Gastroesophageal sphincter (tissue), 3 donors: ENCODE measurements around the gene SKP2.

ENCODE experiments used
- CTCF ChIP-seq, 4 experiments: fragments of 200-600 bp in 2 of 4; fragments of 450-650 bp in 2 of 4; sonication (generic) in 1 of 4; IDR thresholded peaks; one replicate each; pipeline ENCODE4 v1.5.1; 2017 to 2019; ENCODE audit warnings: antibody characterized with exemption in 4 of 4, mild to moderate bottlenecking in 2 of 4, moderate library complexity in 2 of 4
- POLR2A ChIP-seq, 2 donors: fragments of 450-650 bp; IDR thresholded peaks; one replicate each; pipeline ENCODE4 v1.6.1; 2017; ENCODE audit warnings: antibody characterized with exemption in 2 of 2, mild to moderate bottlenecking in 2 of 2, moderate library complexity in 1 of 2
- POLR2AphosphoS5 ChIP-seq: sonication (generic); formaldehyde crosslinking; IDR thresholded peaks from one replicate; pipeline ENCODE4 v1.6.1; 2017; ENCODE audit warnings: antibody characterized with exemption

DNA sequence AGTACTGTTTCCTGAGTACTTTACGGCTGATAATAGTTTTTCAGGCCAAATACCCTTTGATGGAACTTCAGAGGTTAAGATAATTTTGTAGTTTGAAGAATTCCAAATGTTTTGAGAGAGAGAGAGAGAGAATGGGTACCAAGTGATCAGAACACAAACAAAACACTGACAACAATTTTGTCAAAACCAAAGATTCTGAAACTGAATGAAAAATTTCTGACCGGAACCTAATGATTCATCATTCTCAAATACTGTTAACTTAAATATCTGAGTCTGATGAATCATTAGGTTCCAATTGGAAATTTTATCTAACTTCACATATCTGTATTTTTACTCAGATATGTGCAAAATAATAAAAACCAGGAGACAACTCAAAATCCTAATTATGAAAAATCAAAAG, 4.2 kb upstream of the SKP2 start:
- TF ChIP-seq POLR2AphosphoS5 (no peak), CTCF (IDR thresholded peaks at IDR 0.05) (no peak), POLR2A (IDR thresholded peaks at IDR 0.05) (no peak)
